Measurements from ENCODE around the gene SNRNP200. TPM values are rescaled to one million over a fixed set of nuclear protein-coding genes. Genes with fewer than 3 reads are reported as not detected.

SNRNP200 gene
- 191 TPM in 2 replicates for total RNA-seq

DNA sequence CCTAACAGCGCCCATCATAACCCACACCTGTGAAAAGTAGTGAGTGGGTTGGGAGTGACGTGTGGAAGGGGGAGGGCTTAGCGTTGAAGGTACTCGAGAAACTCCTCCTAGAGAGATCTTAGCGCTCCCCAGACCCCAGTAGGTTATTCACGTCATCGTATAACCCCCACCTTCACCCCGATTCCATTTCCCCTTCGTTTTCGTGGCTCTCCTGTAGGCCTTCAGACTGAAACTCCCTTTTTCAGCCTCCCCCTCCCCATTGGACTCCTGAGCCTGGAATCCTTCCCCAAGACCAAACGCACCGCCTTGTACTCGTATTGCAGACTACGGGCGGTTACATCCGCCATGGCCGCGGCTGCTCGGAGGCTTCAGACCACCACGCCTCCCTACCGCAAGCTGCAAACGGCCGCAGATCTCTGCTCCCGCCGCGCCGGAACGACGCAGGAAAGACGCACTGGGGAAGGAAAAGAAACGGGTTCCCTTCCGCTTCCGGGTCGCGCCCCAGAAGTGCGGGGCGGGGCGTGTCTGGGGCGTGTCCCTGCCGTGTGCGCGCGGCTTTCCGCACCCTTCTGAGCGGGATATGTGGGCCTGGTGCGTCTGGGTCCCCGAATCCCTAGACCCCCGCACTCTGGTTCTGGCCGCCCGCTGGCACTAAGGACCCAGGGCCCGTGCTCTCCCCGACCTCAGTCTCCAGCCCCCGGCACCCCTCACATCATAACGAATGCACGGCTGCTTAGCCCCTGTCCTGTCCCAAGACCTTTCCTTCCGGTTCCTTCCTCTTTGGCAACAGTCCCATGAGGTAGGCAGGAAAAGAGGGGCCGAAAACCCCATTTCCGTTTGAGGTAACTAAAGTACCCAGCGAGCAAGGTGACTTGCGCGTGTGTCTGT lies at the start of gene SNRNP200:
TSS of gene SNRNP200 (minus strand) at position 456 of the 888 bp plus-strand sequence. CDS start at position 347, 109 bp downstream.
- peak within 1 kb of the TSS; percentile 95 for H3K4me3 Mint-ChIP-seq (ENCODE audit: low read depth)
- peaks cover 63% of the 10 kb centered on the region for H3K36me3 Mint-ChIP-seq (ENCODE audit: low read depth)

DNA sequence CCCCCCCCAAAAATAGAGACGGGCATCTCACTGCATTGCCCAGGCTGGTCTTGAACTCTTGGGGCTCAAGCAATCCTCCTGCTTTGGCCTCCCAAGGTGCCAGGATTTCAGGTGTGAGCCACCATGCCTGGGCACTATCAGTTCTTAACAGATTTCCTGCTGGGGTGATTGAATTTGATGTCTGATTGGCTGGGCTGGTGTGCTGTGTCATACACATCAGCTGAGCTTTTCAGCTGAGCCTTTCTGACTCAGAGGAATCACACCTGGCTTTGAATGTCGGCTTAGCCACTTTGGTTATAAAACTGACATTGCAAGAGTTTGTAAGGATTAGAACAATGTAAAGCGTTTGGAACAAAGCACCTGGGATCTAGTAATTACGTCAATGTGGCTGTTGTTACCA lies 49.1 kb upstream of the SNRNP200 start:
- H3K4me3 Mint-ChIP-seq (ENCODE audit: low read depth) = no peak overlapping the region
- H3K4me1 Mint-ChIP-seq (ENCODE audit: low read depth) = peaks cover 18% of the 10 kb centered on the region
- H3K36me3 Mint-ChIP-seq (ENCODE audit: low read depth) = peaks cover 80% of the 10 kb centered on the region
- H3K27me3 Mint-ChIP-seq (ENCODE audit: low read depth) = no peaks in the 10 kb centered on the region
- no peak overlapping the region for H3K27ac Mint-ChIP-seq
- DNase-seq (ENCODE audit: low spot score) = no peak
- H3K9me3 Mint-ChIP-seq = no peaks in the 10 kb centered on the region
- intact Hi-C loops (cut with micrococcal nuclease) = no loop called here

More for the DNA sequence above, at the start of gene SNRNP200:
- peaks cover 45% of the 10 kb centered on the region for H3K4me1 Mint-ChIP-seq (ENCODE audit: low read depth)
- H3K27me3 Mint-ChIP-seq (ENCODE audit: low read depth) = no peaks in the 10 kb centered on the region
- DNase-seq (ENCODE audit: low spot score) = peak; percentile 88
- peak within 1 kb of the TSS; percentile 94 for H3K27ac Mint-ChIP-seq
- no peaks in the 10 kb centered on the region for H3K9me3 Mint-ChIP-seq
- intact Hi-C loops (cut with micrococcal nuclease) = loop anchor here (1.0 kb wide), 4 partner anchors 16 to 39 kb away; partner anchors contain the start of genes CIAO1 and NCAPH

DNA sequence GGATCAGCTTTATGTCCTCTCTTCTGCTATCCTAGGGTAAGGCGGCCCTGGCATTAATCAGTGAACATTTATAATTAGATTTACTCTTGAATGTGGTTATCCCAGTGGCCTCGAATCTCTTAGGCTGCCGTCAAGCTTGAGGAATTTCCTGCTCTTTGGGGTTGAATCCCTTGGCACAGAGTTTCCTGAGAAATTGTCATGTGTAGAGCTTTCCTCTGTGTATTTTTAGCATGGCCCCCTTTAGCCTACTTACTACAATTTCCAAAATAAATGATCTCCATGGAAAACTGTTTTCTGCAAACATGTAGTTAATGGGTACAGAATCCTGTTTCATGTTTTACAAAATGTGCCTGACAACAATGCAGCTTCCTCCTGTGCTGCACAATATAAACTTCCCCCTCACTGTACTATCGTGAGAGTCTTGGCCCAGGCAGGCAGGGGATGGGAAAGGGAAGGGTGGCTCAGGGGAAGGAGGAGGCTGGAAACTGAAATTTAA lies 48.3 kb upstream of the SNRNP200 start:
- Mint-ChIP-seq H3K4me3 (ENCODE audit: low read depth) (no peak overlapping the region), H3K4me1 (ENCODE audit: low read depth) (peaks cover 11% of the 10 kb centered on the region), H3K9me3 (no peaks in the 10 kb centered on the region), H3K27ac (peak overlapping the region; percentile 1), H3K27me3 (ENCODE audit: low read depth) (no peaks in the 10 kb centered on the region), H3K36me3 (ENCODE audit: low read depth) (peaks cover 82% of the 10 kb centered on the region)
- no peak for DNase-seq (ENCODE audit: low spot score)
- intact Hi-C loops (cut with micrococcal nuclease) = no loop called here

DNA sequence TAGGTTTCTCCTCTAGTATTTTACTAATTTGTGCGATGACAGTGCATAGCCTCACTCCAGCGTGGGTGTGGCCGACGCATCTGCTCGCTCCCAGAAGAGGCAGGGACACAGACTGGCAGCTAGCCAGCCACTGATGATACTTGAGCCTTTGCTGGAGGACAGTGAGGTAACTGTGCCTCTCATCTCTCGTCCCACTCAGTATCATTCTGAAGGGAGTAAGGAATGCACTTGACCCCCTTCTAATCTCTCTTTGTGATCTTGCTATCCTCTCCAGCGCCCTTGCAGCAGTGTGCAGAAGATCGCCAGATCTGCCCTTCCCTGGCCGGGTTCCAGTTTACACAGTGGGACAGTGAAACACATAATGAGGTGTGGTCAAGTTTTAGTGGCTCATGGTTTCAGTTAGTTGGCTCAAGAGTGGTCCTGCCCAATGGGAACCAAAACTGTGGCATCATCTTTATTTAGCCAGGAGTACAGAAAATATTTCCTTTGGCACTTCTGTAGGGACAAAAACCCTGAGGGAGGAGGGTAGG lies 47.8 kb upstream of the SNRNP200 start:
- Mint-ChIP-seq H3K27ac (no peak overlapping the region), H3K4me3 (ENCODE audit: low read depth) (no peak overlapping the region), H3K4me1 (ENCODE audit: low read depth) (peaks cover 10% of the 10 kb centered on the region), H3K9me3 (no peaks in the 10 kb centered on the region), H3K27me3 (ENCODE audit: low read depth) (no peaks in the 10 kb centered on the region), H3K36me3 (ENCODE audit: low read depth) (peaks cover 82% of the 10 kb centered on the region)
- DNase-seq (ENCODE audit: low spot score) = no peak
- intact Hi-C loops (cut with micrococcal nuclease) = no loop called here

DNA sequence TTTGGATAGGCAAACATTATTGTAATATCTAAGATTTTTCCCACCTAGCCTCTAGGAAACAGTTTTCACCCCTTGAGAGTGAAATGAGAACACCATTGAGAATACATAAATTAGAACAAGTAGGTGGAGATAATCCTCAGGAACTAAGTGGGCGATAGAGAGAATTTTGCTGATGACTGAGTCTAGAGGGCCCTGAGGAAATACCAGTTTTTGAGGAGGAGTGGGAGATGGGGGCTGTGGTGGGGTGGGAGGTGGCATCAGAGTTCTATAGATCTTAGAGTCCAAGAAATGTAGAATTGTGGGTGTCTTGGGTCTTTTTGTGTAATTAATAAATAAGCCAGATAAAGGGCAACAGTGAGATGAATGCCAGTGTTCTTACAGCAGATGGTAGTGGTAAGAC lies 42.0 kb upstream of the SNRNP200 start:
- DNase-seq (ENCODE audit: low spot score) = no peak
- intact Hi-C loops (cut with micrococcal nuclease) = loop anchor here (10.0 kb wide), 1 partner anchor 247 kb away; no protein-coding TSS in a partner anchor
- Mint-ChIP-seq H3K4me1 (ENCODE audit: low read depth) (peaks cover 46% of the 10 kb centered on the region), H3K27me3 (ENCODE audit: low read depth) (no peaks in the 10 kb centered on the region), H3K9me3 (no peaks in the 10 kb centered on the region), H3K4me3 (ENCODE audit: low read depth) (no peak overlapping the region), H3K27ac (peak overlapping the region; percentile 14), H3K36me3 (ENCODE audit: low read depth) (peaks cover 83% of the 10 kb centered on the region)

- DNase-seq (ENCODE audit: low spot score) = no peak
- Mint-ChIP-seq H3K27me3 (ENCODE audit: low read depth) (no peaks in the 10 kb centered on the region), H3K4me3 (ENCODE audit: low read depth) (no peak overlapping the region), H3K9me3 (no peaks in the 10 kb centered on the region), H3K4me1 (ENCODE audit: low read depth) (peaks cover 60% of the 10 kb centered on the region), H3K36me3 (ENCODE audit: low read depth) (peaks cover 88% of the 10 kb centered on the region), H3K27ac (peak overlapping the region; percentile 44)
- intact Hi-C loops (cut with micrococcal nuclease) = loop anchor here (2.0 to 10.0 kb wide), 2 partner anchors 193 to 249 kb away; no protein-coding TSS in a partner anchor
Measured at GRCh38 chr2:96345868-96346462, 40.6 kb upstream of the SNRNP200 start.

DNA sequence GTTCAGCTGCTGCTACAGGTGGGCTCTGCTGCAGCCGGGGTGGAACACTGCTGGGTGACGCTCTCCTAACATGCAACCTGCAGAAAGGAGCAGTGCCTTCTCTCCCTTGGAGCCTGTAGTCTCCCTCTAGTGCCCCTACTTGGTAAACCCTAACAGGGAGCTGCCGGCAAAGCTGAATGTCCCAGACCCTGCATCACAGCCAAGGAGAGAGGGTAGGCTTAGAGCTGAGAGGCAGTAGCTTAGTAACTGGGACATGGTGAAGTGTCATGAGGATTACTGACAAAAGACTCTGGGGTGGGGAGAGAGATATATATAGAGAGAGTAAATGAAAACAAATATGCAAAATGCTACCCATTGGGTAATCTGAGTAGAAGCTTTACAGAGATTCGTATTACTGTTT lies 40.1 kb upstream of the SNRNP200 start:
- no peaks in the 10 kb centered on the region for H3K27me3 Mint-ChIP-seq (ENCODE audit: low read depth)
- H3K27ac Mint-ChIP-seq = peak overlapping the region; percentile 44
- intact Hi-C loops (cut with micrococcal nuclease) = loop anchor here (2.0 to 10.0 kb wide), 2 partner anchors 193 to 249 kb away; no protein-coding TSS in a partner anchor
- H3K36me3 Mint-ChIP-seq (ENCODE audit: low read depth) = peaks cover 88% of the 10 kb centered on the region
- no peak overlapping the region for H3K4me3 Mint-ChIP-seq (ENCODE audit: low read depth)
- DNase-seq (ENCODE audit: low spot score) = no peak
- H3K9me3 Mint-ChIP-seq = no peaks in the 10 kb centered on the region
- H3K4me1 Mint-ChIP-seq (ENCODE audit: low read depth) = peaks cover 64% of the 10 kb centered on the region

DNA sequence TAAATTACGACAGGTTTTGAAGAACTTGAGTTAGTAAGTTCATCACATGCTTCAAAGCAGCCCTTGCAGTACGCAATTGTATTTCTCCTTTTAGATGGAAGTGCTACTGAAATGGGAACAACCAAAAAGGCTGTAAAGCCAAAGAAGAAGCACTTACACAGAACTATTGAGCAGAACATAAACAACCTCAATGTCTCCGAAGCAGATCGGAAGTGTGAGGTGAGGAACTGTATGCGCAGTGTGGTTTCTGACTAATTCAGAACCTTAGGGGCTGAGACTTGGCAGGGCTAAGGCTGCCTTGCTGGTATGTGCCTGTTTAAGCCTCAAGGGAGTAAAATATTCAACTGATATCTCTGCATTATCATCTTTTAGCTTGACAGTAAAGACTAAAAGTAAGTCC lies 38.7 kb upstream of the SNRNP200 start:
- DNase-seq (ENCODE audit: low spot score) = peak; percentile 60
- intact Hi-C loops (cut with micrococcal nuclease) = loop anchor here (1.0 to 10.0 kb wide), 7 partner anchors 15 to 251 kb away; partner anchors contain the start of genes CIAO1, DUSP2, SNRNP200 and TMEM127
- peak overlapping the region; percentile 45 for H3K4me3 Mint-ChIP-seq (ENCODE audit: low read depth)
- no peaks in the 10 kb centered on the region for H3K9me3 Mint-ChIP-seq
- H3K27ac Mint-ChIP-seq = peak overlapping the region; percentile 66
- H3K27me3 Mint-ChIP-seq (ENCODE audit: low read depth) = no peaks in the 10 kb centered on the region
- H3K36me3 Mint-ChIP-seq (ENCODE audit: low read depth) = peaks cover 84% of the 10 kb centered on the region
- peaks cover 72% of the 10 kb centered on the region for H3K4me1 Mint-ChIP-seq (ENCODE audit: low read depth)

DNA sequence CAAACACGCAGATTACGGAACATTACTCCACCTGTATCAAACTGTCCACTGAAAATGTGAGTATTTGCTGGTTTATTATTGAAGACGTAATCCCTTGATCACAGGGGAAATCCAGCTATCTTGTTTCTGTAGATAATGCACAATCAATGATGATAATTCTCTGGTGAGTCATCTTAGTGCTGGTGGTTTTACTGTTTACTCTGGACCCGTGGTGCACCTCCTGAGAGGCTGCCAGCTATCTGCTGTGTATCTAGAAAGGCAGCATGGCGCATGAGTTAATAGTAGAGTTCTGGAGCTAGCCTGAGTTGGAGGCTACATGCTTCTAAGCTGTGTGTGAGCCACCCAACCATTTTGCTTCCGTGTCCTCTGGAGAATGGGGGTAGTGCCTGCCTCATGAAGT lies 36.7 kb upstream of the SNRNP200 start:
- H3K4me1 Mint-ChIP-seq (ENCODE audit: low read depth) = peaks cover 76% of the 10 kb centered on the region
- DNase-seq (ENCODE audit: low spot score) = peak; percentile 53
- H3K4me3 Mint-ChIP-seq (ENCODE audit: low read depth) = peak overlapping the region; percentile 60

GRCh38 chr2:96341641-96342040 lies 36.3 kb upstream of the SNRNP200 start:
- Mint-ChIP-seq H3K4me1 (ENCODE audit: low read depth) (peaks cover 77% of the 10 kb centered on the region), H3K27me3 (ENCODE audit: low read depth) (no peaks in the 10 kb centered on the region), H3K9me3 (no peaks in the 10 kb centered on the region), H3K36me3 (ENCODE audit: low read depth) (peaks cover 83% of the 10 kb centered on the region), H3K4me3 (ENCODE audit: low read depth) (peak overlapping the region; percentile 60), H3K27ac (peak overlapping the region; percentile 87)
- intact Hi-C loops (cut with micrococcal nuclease) = loop anchor here (1.0 to 10.0 kb wide), 5 partner anchors 19 to 253 kb away; partner anchors contain the start of genes CIAO1, DUSP2 and TMEM127
- DNase-seq (ENCODE audit: low spot score) = no peak

More for the DNA sequence above, 36.7 kb upstream of the SNRNP200 start:
- Mint-ChIP-seq H3K9me3 (no peaks in the 10 kb centered on the region), H3K27me3 (ENCODE audit: low read depth) (no peaks in the 10 kb centered on the region), H3K27ac (peak overlapping the region; percentile 87), H3K36me3 (ENCODE audit: low read depth) (peaks cover 85% of the 10 kb centered on the region)
- intact Hi-C loops (cut with micrococcal nuclease) = loop anchor here (1.0 to 10.0 kb wide), 5 partner anchors 20 to 253 kb away; partner anchors contain the start of genes CIAO1, DUSP2 and TMEM127

DNA sequence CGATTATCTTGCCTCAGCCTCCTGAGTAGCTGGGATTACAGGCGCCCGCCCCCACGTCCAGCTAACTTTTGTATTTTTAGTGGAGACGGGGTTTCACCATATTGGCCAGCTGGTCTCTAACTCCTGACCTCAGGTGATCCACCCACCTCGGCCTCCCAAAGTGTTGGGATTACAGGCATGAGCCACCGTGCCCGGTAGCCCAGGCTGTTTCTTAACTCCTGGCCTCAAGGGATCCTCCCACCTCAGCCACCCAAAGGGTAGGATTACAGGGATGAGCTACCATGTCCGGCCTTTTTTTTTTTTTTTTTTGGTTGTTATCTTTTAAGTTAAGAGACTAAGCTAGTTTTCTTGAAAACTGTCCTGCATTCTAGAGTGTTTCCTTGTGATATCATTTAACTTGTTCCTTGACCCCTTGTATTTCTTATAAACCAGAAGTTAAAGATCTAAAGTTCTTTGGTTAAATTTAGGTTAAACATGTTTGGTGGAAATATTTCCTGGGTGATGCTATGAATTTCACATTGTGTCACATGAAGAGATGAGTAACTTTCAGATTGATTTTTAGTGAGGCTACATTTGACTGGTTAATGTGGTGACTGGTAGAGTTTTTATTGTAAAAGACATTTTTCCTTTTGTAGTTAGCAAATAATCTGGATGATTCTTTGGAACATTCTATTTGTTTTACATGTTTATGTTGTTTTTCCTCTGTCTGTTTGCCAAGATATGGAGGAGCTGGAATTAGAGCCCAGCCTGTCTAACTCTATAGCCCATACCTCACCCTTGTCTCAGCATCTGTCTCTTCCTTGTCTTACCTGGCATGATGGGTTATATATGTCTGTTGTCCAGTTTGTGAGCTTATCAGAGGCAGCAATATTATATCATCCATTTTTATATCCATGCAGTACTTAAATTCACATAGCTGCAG lies 35.4 kb upstream of the SNRNP200 start:
- H3K4me1 Mint-ChIP-seq (ENCODE audit: low read depth) = peaks cover 75% of the 10 kb centered on the region
- intact Hi-C loops (cut with micrococcal nuclease) = loop anchor here (1.0 to 10.0 kb wide), 5 partner anchors 73 to 254 kb away; partner anchors contain the start of genes CIAO1, DUSP2 and TMEM127
- peak overlapping the region; percentile 54 for H3K4me3 Mint-ChIP-seq (ENCODE audit: low read depth)
- no peak for DNase-seq (ENCODE audit: low spot score)
- H3K27me3 Mint-ChIP-seq (ENCODE audit: low read depth) = no peaks in the 10 kb centered on the region
- H3K27ac Mint-ChIP-seq = peak overlapping the region; percentile 87
- H3K9me3 Mint-ChIP-seq = no peaks in the 10 kb centered on the region
- peaks cover 81% of the 10 kb centered on the region for H3K36me3 Mint-ChIP-seq (ENCODE audit: low read depth)

All from activated T-helper 2 cell treated with anti-CD3 and anti-CD28 coated beads, Interferon-gamma antibody, Interleukin-2, Interleukin-4, amounts not matched to agents 10 μg/mL and 5 μg/mL and 100 μg/mL, durations not matched to agents 14 hours and 24 hours and 36 hours (primary cell).